Measurements from ENCODE around the gene AADAC.
"Not testable (repeated sequence)": the region's sequence is repeated elsewhere in the genome, so short reads cannot be mapped to it uniquely, and the experiment has no call there.

The AADAC gene

GRCh38 chr3:151852074-151852811 lies 38.3 kb downstream of the AADAC start:
- DNase-seq (ENCODE audit: low read depth in 1 of 2, low spot score in 1 of 2): no peak

- DNase-seq (ENCODE audit: low read depth in 1 of 2, low spot score in 1 of 2): no peak
Observed at GRCh38 chr3:151856118-151856517, 42.2 kb downstream of the AADAC start.

DNA sequence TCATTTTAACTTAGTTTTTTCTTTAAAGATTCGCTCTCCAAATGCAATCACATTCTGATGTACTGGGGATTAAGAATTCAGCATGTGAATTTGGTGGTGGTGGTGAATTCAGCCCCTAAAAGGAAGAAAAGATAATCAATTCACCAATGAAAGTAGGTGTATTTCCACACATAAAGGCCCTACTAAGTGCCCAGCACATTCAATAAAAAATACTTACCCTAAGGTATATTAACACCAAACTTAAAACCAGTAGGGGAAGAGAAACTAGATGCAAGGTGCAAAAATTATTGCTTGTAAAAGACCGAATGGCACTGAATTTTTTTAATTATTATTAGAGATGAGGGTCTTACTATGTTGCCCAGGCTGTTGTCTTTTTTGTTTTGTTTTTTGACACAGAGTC lies 42.7 kb downstream of the AADAC start:
- DNase-seq (ENCODE audit: low read depth in 1 of 2, low spot score in 1 of 2): no peak

DNA sequence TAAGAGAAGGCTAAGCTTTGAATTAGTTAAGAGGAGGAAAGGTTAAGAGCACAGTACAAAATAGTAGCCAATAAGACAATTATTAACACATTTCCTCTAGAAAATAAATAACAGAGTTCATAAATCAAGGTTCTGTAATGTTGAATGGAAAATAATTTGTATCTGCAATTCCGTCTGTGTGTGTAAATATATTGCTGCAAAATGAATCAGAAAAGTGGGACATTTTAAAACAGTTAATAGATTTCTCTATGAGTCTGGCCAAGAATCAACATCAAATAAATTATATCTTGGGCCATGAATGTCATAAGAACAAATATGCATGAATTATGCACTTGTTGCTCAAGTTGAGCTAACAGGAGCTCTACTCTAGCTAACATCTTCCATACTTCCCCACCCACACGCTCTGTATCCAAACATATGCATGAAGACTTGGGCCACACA lies 45.3 kb downstream of the AADAC start:
- no peak for DNase-seq (ENCODE audit: low read depth in 1 of 2, low spot score in 1 of 2)

- no peak for DNase-seq (ENCODE audit: low read depth in 1 of 2, low spot score in 1 of 2)
Observed at GRCh38 chr3:151859905-151860304, 46.0 kb downstream of the AADAC start.

DNA sequence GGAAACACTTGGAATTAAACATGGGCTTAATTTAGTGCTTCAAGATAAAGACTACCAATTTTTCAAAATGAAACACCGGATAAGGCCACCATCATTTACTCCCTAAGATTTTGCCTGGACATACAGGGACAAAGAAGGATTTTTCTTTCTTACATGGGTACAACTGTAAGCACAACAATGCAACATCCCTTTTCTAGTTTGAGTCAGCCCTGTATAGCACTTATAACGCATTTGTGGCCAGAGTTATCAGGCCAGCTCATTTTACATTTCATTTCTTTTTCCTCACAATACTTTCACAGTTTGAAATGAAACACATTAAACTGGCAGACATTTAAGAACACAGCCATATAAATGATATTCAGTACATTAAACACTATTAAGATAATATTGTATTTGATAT lies 49.7 kb downstream of the AADAC start:
- DNase-seq (ENCODE audit: low read depth in 1 of 2, low spot score in 1 of 2): no peak

- DNase-seq (ENCODE audit: low read depth in 1 of 2, low spot score in 1 of 2): no peak
Observed at GRCh38 chr3:151864423-151865101, 50.6 kb downstream of the AADAC start.

- DNase-seq (ENCODE audit: low read depth in 1 of 2, low spot score in 1 of 2): no peak
Observed at GRCh38 chr3:151866711-151867410, 52.9 kb downstream of the AADAC start.

- no peak for DNase-seq (ENCODE audit: low read depth in 1 of 2, low spot score in 1 of 2)
Observed at GRCh38 chr3:151867666-151868065, 53.8 kb downstream of the AADAC start.

GRCh38 chr3:151869181-151869580 lies 55.3 kb downstream of the AADAC start:
- DNase-seq (ENCODE audit: low read depth in 1 of 2, low spot score in 1 of 2): no peak

- no peak for DNase-seq (ENCODE audit: low read depth in 1 of 2, low spot score in 1 of 2)
Observed at GRCh38 chr3:151871639-151872468, 57.9 kb downstream of the AADAC start.

DNA sequence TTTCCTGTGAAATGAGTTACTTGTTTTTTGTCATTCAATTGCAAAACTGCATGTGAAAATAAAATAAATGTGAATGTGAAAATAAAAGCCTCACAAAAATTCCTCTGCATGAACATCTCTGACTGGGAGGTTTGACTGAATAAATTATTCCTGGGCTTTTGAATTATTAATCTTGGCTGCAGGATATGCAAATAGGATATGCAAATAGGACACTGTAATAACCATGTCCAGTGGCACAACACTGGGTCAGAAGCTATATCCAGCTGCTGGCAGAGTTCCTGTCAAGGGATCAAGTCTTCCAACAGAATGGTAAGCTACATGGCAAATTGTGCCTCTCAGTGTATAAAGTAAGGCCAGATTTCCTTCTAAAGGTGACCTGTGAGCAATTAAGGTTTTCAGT lies 59.5 kb downstream of the AADAC start, which contains the start of gene SUCNR1:
Gene SUCNR1 (plus strand): TSS at position 246 of the 400 bp plus-strand sequence. CDS start 6,250 bp downstream, outside the sequence.
- DNase-seq (ENCODE audit: low read depth in 1 of 2, low spot score in 1 of 2): no peak

GRCh38 chr3:151874079-151874478 lies 60.2 kb downstream of the AADAC start:
- not testable (repeated sequence) for DNase-seq (ENCODE audit: low read depth in 1 of 2, low spot score in 1 of 2)

DNA sequence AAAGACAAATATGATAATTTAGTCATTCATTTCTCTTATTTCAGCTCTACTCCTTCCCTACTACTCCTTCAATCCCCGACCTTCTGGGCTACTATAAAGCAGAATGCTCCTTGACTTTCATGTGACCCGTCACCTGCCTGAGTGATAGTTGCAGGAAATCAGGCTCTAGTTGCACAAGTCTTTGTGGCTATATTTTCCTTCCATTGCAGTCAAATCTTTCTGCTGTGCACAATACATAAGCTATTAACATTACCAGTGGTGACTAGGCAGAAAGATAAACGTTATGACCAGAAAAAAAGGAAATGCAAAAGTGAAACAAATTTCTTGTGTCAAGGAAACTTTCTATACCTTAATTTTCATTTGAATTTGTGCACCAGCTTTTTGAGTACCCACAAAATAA lies 61.8 kb downstream of the AADAC start:
- no peak for DNase-seq (ENCODE audit: low read depth in 1 of 2, low spot score in 1 of 2)

DNA sequence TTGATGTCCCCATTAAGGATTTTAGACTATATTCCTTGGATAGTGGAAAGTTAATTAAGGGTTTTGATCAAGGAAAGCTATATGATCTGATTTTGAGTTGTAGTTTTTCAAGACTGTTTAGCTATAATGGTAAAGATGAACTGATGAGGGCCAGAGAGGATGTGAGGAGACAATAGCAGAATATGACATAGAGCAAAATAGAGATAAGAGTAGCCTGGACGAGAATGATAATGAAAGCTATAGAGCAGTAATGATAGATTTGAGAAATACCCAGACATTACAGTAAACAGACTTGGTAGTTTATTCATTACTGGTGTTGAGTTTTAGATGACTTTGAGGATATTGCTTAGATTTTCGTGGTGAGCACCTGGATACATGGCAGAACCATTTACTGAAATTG lies 63.4 kb downstream of the AADAC start:
- no peak for DNase-seq (ENCODE audit: low read depth in 1 of 2, low spot score in 1 of 2)
